Measurements from ENCODE around the gene ENO2. TPM values are rescaled to one million over a fixed set of nuclear protein-coding genes. Genes with fewer than 3 reads are reported as not detected.
A peak's percentile ranks its signal among the peaks of the same experiment; 100 is the strongest.

ENO2 gene
- polyA plus RNA-seq, 1 of the 3 experiments (the other 2 are of a cell fraction) = 50.6 TPM

DNA sequence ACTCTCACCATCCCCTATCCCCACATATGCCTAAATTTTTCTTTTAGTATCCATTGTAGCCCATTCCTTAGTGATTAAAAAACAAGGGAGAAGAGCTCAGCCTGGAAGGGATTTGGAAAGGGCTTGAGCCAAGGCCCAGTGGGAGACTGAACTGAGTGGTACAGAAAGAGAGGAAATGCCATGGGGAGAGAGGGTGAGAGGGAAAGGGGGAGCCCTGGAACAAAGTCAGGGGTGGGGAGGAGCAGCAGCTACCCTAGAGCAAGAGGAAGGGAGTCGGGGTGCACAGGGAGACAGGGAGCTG, 10.8 kb downstream of the ENO2 start (continued):
- TF ChIP-seq TAF1 (IDR thresholded peaks at IDR 0.05; ENCODE audit: borderline replicate concordance, low read depth, low read length) (no peak), RXRA (IDR thresholded peaks at IDR 0.05; ENCODE audit: borderline replicate concordance, low read depth) (no peak), JUND (IDR thresholded peaks at IDR 0.05) (no peak), POLR2AphosphoS5 (IDR thresholded peaks at IDR 0.05; ENCODE audit: low read depth, low read length) (no peak)
- TF ChIP-seq, protein P1, sequence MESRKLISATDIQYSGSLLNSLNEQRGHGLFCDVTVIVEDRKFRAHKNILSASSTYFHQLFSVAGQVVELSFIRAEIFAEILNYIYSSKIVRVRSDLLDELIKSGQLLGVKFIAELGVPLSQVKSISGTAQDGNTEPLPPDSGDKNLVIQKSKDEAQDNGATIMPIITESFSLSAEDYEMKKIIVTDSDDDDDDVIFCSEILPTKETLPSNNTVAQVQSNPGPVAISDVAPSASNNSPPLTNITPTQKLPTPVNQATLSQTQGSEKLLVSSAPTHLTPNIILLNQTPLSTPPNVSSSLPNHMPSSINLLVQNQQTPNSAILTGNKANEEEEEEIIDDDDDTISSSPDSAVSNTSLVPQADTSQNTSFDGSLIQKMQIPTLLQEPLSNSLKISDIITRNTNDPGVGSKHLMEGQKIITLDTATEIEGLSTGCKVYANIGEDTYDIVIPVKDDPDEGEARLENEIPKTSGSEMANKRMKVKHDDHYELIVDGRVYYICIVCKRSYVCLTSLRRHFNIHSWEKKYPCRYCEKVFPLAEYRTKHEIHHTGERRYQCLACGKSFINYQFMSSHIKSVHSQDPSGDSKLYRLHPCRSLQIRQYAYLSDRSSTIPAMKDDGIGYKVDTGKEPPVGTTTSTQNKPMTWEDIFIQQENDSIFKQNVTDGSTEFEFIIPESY (IDR thresholded peaks at IDR 0.05; ENCODE audit: borderline replicate concordance, low read depth) = no peak
- TF ChIP-seq, protein P2, sequence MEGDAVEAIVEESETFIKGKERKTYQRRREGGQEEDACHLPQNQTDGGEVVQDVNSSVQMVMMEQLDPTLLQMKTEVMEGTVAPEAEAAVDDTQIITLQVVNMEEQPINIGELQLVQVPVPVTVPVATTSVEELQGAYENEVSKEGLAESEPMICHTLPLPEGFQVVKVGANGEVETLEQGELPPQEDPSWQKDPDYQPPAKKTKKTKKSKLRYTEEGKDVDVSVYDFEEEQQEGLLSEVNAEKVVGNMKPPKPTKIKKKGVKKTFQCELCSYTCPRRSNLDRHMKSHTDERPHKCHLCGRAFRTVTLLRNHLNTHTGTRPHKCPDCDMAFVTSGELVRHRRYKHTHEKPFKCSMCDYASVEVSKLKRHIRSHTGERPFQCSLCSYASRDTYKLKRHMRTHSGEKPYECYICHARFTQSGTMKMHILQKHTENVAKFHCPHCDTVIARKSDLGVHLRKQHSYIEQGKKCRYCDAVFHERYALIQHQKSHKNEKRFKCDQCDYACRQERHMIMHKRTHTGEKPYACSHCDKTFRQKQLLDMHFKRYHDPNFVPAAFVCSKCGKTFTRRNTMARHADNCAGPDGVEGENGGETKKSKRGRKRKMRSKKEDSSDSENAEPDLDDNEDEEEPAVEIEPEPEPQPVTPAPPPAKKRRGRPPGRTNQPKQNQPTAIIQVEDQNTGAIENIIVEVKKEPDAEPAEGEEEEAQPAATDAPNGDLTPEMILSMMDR (IDR thresholded peaks at IDR 0.05) = no peak
- TF ChIP-seq, protein P3, sequence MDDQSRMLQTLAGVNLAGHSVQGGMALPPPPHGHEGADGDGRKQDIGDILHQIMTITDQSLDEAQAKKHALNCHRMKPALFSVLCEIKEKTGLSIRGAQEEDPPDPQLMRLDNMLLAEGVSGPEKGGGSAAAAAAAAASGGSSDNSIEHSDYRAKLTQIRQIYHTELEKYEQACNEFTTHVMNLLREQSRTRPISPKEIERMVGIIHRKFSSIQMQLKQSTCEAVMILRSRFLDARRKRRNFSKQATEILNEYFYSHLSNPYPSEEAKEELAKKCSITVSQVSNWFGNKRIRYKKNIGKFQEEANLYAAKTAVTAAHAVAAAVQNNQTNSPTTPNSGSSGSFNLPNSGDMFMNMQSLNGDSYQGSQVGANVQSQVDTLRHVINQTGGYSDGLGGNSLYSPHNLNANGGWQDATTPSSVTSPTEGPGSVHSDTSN (IDR thresholded peaks at IDR 0.05) = no peak
- TF ChIP-seq, protein P4, sequence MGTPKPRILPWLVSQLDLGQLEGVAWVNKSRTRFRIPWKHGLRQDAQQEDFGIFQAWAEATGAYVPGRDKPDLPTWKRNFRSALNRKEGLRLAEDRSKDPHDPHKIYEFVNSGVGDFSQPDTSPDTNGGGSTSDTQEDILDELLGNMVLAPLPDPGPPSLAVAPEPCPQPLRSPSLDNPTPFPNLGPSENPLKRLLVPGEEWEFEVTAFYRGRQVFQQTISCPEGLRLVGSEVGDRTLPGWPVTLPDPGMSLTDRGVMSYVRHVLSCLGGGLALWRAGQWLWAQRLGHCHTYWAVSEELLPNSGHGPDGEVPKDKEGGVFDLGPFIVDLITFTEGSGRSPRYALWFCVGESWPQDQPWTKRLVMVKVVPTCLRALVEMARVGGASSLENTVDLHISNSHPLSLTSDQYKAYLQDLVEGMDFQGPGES (IDR thresholded peaks at IDR 0.05; ENCODE audit: low read depth, low read length) = no peak

DNA sequence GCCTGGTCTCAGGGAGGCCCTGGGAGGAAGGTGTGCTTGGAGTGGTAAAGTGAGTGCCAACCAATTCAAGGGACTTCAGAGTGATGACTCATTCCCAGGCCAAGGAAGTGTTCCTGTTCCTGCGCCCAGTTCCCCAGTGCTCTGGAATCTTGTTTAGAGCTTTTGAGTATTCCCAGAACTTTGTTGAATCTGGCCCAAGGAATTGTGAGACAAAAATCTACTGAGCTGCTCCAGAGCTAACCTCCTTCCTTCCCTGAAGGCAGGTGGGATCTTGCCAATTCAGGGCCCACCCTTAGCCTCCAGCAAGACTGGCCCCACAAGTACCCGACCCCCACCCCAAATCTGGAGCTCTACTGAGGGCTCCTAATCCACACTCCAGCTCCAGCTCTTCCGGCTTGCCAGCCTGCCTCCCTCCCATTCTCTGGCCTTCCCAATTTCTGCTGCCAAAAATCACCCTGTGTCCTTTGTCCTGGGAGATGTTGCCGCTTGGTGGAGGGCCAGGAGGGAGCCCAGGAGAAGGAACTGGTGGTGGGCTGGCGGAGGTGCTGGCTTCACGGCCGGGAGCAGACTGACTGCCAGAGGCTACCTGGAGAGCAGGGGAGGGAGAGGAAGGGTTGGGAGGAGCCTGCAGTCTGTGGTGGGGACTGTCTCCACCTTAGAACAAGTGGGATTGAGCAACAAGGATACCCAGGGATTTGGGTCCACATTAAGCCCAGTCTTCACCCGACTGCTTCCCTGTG, 11.3 kb downstream of the ENO2 start:
- Histone ChIP-seq H3F3A (replicated peaks; ENCODE audit: insufficient read depth) (peaks cover 30% of the 10 kb centered on the region), H3K4me2 (peak overlapping the region; percentile 81), H3K9me3 (no peaks in the 10 kb centered on the region), H3K36me3 (replicated peaks in 1 of 2; ENCODE audit: control insufficient read depth in 1 of 2, insufficient read depth in 2 of 2, low read length in 1 of 2) (peaks cover 5 to 8% of the 10 kb centered on the region in 2 experiments), H3K4me1 (ENCODE audit: control insufficient read depth in 1 of 2, insufficient read depth in 2 of 2, low read depth in 1 of 2, low read length in 1 of 2) (peaks cover 37 to 38% of the 10 kb centered on the region in 2 experiments), H2AFZ (ENCODE audit: low read depth) (peak overlapping the region; percentile 17; the same call in 1 of the 2 replicates), H3K9me2 (no peaks in the 10 kb centered on the region), H3K4me3 (ENCODE audit: low read depth in 2 of 2, low read length in 1 of 2) (peak overlapping the region; percentile 42 to 59), H3K9ac (peak overlapping the region; percentile 90; the same call in 1 of the 2 replicates), H3K27me3 (ENCODE audit: insufficient read depth) (no peaks in the 10 kb centered on the region), H3K27ac (ENCODE audit: low read depth in 2 of 2, low read length in 1 of 2) (peak overlapping the region; percentile 76 to 90), H3K79me2 (ENCODE audit: insufficient read depth) (peaks cover 42% of the 10 kb centered on the region), H4K20me1 (ENCODE audit: insufficient read depth) (peaks cover 21% of the 10 kb centered on the region)
- POLR2A ChIA-PET = interaction anchor here (0.5 to 7.3 kb wide), 17 partner anchors 9 to 391 kb away, joined by 3 to 82 read pairs (median 5); partner anchors contain the start of genes C12orf57, ENO2, GAPDH and RNU7-1
- peak; percentile 65 for DNase-seq
- 4% methylated on average over 8 of the region's 8 CpGs for WGBS (ENCODE audit: low lambda C conversion rate)
- CTCF ChIA-PET = interaction anchor here (0.7 to 8.2 kb wide), 17 partner anchors 11 to 219 kb away, joined by 3 to 134 read pairs (median 17); partner anchors contain the start of genes C12orf57, ENO2, RNU7-1 and SPSB2
- no peak for TF ChIP-seq CHD2 (IDR thresholded peaks at IDR 0.05; ENCODE audit: low read length, partially characterized antibody)
- TF ChIP-seq FOXM1 (IDR thresholded peaks at IDR 0.05; ENCODE audit: low read depth) = no peak
- peak; percentile 58 for TF ChIP-seq NFIC (IDR thresholded peaks at IDR 0.05; ENCODE audit: borderline replicate concordance)
- no peak for TF ChIP-seq RFX5 (IDR thresholded peaks at IDR 0.05; ENCODE audit: low read length)
- TF ChIP-seq GABPA (IDR thresholded peaks at IDR 0.05; ENCODE audit: low read depth) = peak; percentile 9
- TF ChIP-seq POLR2AphosphoS5 (IDR thresholded peaks at IDR 0.05; ENCODE audit: low read depth, low read length) = peak; percentile 75
- peak; percentile 63 for TF ChIP-seq TAF1 (IDR thresholded peaks at IDR 0.05; ENCODE audit: borderline replicate concordance, low read depth, low read length)
- TF ChIP-seq TCF12 (IDR thresholded peaks at IDR 0.05) = peak; percentile 45
- peak; percentile 46; the same call in 1 of the 2 replicates for TF ChIP-seq YY1 (IDR thresholded peaks at IDR 0.05; ENCODE audit: low read depth)
- 0 out of 2 replicates have a peak, but pooled peaks have one; percentile 17 for TF ChIP-seq ELF1 (IDR thresholded peaks at IDR 0.05)
- peak; percentile 84 for TF ChIP-seq FOSL2 (IDR thresholded peaks at IDR 0.05; ENCODE audit: borderline replicate concordance, low read depth)
- peak; percentile 81 for TF ChIP-seq JUND (IDR thresholded peaks at IDR 0.05)
- TF ChIP-seq, protein P5, sequence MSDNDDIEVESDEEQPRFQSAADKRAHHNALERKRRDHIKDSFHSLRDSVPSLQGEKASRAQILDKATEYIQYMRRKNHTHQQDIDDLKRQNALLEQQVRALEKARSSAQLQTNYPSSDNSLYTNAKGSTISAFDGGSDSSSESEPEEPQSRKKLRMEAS (IDR thresholded peaks at IDR 0.05; ENCODE audit: low read depth) = peak; percentile 36; the same call in 1 of the 2 replicates
- no peak for TF ChIP-seq SMC3 (IDR thresholded peaks at IDR 0.05; ENCODE audit: low read depth, low read length)
- 0 out of 2 replicates have a peak, but pooled peaks have one; percentile 35 for TF ChIP-seq FOXJ3 (CRISPR knock-in tag; IDR thresholded peaks at IDR 0.05)
- TF ChIP-seq EP300 (IDR thresholded peaks at IDR 0.05; ENCODE audit: borderline replicate concordance in 1 of 2, low read depth in 1 of 2, low read length in 1 of 2) = no peak

Measured in SK-N-SH (cell line).